GM21786 (cell line): Measurements from ENCODE around the gene ARHGEF1.

Experiments used
- ATAC-seq: cut with Tn5 transposase; IDR thresholded peaks from one replicate; pipeline ENCODE4 v1.9.1; 2021; ENCODE audit not compliant: unreplicated experiment

Gene ARHGEF1

DNA sequence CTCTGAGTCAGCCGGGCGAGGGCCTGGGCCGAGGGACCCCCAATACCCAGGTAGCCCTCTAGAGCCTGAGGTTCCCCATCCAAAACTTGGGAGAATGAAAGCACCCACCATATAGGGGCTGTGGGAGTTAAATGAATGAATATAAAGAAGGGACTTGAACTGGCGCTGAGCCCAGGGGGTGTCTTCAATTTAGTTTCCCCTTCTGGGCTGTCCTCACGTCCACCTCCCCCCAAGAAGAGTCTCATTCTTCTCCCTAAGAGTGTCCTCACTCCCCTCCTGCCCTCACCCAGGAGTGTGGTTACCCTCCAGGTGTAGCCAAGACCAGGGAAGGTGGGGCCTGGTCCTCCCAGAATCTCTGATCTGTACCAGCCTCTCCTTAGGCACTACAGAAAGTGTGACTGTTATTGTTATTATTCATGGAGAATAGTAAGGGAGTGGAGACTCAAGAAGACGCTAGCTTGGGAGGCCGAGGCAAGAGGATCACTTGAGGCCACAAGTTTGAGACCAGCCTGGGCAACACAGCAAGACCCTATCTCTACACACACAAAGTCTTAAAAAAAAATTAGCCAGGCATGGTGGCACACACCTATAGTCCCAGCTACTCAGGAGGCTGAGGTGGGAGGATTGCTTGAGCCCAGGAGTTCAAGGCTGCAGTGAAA is 3.2 kb upstream of the ARHGEF1 start:
- ATAC-seq, result no peak

GRCh38 chr19:41880329-41880708 is 2.7 kb upstream of the ARHGEF1 start:
- no peak for ATAC-seq

DNA sequence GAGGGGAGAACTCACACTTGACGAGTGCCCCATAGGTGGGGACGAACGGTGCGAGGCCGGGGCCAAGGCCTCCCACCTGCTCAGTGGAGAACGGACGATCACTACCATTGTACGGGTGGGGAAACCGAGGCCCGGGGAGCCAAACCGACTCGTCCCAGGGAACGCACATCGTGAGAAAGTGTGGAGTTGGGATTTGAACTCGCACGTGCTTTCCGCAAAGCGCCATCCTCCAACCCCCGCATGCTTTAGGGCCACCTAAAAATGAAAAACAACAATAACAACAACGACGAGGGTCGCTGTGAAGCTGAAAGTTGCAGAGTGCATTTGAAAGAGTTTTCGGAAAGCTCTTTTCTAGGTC is 458 bp downstream of the ARHGEF1 start:
- ATAC-seq, result no peak

- ATAC-seq, result peak; percentile 76
Measured at GRCh38 chr19:41883821-41884733, 1.1 kb downstream of the ARHGEF1 start.

DNA sequence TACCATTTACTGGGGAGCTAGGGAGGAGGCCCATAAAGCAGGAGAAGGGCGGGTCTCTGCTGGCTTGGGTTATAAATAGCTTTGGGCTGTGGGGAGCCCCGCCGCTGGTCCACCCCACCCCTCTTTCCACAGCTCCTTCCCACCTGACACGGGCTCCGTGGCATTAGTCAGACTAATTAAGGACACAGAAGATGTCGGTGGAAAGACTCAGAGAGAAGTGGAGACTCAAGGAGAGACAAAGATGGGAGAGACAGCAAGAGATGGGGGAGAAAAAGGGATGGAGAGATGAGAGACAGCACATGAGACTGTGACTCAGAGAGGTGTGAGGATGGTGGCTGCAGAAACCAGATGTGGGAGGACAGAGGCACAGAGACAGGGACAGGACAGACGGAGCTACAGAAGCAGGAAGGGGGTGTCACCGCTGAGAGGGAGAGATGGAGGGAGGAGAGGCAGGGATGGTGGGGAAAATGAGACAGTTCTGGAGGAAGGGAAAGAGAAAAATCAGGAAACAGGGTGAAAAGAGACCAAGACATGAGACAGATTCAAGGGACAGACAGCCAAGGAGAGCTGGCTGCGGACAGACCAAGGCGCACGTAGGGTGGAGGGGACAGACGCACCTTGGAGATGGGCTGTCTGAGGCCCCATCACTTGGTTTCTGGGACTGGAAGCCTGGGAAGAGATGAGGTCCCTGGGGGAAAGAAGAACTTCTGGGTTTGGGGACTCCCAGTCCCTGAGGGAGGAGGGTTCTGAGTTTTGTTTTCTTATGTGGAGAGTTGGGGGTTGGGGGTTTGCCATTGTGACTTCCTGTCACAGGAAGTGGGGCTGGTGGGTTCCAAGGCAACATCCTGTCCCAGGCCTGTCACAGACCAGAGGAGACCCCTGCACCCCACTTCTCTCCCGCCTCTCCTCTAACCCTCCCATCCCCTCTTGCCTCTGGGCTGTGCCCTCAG is 4.1 kb downstream of the ARHGEF1 start:
- no peak for ATAC-seq

- no peak for ATAC-seq
Measured at GRCh38 chr19:41887711-41888382, 4.9 kb downstream of the ARHGEF1 start.

DNA sequence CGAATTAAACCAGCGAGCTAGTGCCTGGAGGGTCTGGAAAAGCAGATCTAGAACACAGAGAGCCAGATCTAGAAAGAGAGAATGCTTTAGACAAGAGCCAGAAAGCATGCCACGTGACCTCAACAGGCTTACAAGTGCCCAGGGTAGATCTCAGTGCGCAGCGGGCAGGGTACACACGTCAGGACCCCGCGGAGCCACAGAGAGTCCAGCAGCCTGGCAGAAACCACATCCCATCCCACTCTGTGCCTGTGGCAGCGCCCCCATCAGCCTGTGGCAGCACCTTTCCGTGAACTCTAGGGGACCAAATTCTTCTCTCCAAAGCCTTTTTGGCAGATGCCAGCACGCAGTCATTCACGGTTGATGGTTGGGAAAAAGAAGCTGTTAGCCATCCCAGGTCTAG is 5.9 kb downstream of the ARHGEF1 start:
- ATAC-seq, result no peak

DNA sequence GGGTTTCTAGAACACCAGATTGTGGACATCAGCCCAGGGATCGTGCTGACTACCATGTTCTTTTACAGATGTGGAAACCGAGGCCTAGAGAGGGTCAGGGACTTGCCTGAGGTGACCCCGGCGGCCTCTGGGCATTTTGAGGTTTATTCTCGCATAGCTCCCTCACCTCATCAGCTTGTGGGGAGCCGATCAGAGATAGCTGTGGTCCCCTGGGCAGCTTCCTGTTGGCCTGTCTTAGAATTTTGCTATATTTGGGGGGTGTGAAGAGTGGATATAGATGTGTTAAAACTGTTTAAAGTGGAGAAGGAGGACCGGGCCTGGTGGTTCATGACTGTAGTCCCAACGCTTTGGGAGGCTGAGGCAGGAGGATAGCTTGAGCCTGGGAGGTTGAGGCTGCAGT is 6.9 kb downstream of the ARHGEF1 start:
- ATAC-seq, result no peak

DNA sequence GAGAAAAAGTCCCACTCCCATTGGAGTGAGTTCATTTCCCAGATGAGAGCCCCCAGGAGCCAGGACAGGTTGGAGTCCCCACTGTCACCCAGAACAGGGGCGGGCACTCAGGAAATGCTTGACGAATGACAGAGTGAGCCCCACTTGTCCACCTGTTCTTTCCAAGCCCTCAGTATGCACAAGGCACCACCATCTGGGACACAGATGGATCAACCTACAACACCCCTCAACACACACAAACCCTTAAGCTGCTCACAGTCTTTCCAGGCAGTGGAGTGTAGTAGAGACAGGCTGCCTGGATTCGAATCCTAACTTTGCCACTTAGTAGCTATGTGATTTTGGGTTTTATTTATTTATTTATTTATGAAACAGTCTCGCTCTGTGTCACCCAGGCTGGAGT is 8.0 kb downstream of the ARHGEF1 start:
- ATAC-seq, result no peak

DNA sequence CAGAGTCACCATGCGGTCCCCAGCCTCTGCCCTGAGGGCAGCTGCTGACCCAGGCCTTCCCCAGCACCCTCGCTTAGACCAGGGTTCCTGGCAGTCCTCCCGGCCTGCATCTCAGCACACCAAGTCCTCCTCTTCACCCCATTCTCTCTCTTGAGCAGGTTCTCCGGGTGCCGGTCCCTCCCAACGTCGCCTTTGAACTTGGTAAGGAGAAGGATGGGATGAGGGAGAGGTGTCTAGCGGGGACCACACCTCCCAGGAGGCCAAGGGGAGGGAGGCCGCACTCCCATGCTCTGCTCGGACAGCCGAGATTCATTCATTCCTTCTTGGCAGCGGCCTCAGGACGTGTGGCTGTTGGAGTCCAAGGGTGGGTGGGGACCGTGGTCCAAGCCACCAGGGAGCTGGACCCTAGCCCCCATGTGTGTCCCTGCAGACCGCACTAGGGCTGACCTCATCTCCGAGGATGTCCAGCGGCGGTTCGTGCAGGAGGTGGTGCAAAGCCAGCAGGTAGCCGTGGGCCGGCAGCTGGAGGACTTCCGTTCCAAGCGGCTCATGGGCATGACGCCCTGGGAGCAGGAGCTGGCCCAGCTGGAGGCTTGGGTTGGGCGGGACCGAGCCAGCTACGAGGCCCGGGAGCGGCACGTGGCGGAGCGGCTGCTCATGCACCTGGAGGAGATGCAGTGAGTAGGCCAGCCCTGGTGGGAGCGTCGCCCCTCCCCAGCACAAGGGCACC is 9.4 kb downstream of the ARHGEF1 start:
- ATAC-seq, result no peak

DNA sequence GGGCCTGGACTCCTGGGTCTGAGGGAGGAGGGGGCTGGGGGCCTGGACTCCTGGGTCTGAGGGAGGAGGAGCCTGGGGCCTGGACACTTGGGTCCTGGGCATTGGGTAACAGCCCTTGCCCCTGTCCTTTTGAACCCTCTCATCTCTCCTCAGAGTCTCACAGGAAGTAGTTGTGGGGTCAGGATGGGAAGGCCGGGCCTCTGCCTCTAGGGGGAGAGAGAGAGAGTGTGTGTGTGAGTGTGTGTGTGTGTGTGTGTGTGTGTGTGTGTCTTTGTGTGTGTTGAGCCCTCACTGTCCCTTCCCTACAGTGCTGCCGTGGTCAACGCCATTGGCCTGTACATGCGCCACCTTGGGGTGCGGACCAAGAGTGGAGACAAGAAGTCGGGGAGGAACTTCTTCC is 10.9 kb downstream of the ARHGEF1 start:
- ATAC-seq, result no peak

GRCh38 chr19:41894350-41894749 is 11.4 kb downstream of the ARHGEF1 start:
- ATAC-seq, result no peak

DNA sequence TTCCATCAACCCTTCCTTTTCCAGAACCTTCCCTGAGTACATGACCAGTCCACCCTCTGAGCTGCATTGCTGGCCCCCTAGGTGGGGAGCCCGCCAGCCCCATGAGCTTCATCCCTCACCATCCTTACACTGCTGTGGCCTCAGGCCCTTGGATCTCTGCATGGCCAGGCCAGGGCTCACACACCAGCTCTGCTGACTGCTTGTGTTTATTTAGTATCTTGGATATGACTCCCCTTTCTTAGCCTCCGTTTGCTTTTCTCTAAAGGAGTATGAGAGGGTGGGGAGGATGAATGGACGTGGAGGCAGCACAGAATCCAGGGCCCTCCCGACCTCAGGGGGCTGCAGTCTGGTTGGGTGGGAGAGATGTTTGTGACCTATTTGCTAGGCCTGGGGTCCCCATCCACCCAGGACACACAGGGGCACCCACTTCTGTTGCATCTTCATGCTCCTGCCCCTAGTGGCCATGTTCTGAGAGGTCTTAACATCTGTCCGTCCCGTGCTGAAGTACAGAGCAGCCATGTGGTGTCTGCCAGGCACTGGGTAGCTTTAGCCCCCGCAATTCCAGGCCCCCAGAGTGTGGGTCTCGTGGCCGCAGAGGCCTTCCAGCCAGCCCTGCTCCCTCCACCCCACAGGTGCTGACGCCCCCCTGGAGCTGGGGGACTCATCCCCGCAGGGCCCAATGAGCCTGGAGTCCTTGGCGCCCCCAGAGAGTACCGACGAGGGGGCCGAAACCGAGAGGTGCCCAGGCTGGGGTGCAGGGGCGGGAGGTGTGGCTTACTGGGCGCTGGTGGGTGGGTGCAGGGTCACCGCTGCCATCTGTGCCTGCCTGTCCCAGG is 13.0 kb downstream of the ARHGEF1 start:
- ATAC-seq, result no peak

GRCh38 chr19:41896581-41896942 is 13.6 kb downstream of the ARHGEF1 start:
- ATAC-seq, result no peak

DNA sequence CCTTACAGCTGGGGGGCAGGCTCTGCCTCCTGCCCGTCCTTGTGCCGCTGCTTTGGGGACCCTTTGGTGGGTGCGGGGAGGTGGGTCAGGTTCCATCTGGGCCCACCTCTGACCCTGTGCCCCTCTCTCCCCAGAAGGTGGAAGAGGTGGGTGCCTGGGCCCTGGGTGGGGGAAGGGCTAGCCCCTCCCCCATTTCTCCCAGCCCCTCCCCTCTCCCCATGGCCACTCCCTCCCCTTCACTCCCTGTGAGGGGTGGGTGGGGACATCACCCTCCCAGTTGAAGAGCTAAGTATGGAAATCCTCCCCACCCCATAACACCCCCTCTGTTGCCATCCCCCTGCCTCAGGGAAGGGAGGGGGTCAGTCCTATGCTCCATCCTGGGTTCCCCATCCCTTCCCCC is 14.2 kb downstream of the ARHGEF1 start:
- no peak for ATAC-seq

GRCh38 chr19:41897820-41898219 is 14.8 kb downstream of the ARHGEF1 start:
- ATAC-seq, result no peak

DNA sequence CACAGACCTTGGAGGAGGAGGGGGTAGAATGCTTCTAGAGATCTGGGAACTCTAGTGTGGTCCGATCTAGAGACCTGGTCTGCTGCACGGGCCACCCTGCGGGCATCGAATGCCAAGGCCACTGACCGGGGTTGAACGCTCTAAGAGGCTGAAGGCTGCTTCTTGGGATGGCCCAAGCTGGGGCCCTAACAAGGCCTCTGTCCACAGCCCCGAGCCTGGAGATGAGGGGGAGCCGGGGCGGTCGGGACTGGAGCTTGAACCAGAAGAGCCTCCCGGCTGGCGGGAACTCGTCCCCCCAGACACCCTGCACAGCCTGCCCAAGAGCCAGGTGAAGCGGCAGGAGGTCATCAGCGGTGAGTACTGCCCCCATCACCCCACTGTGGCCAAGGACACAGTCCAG is 15.3 kb downstream of the ARHGEF1 start:
- no peak for ATAC-seq

- ATAC-seq, result no peak
Measured at GRCh38 chr19:41901707-41902360, 18.9 kb downstream of the ARHGEF1 start.

GRCh38 chr19:41902594-41902993 is 19.6 kb downstream of the ARHGEF1 start:
- ATAC-seq, result no peak
